ENCODE data around the gene FRG1.

GRCh38 chr4:189974056-189974455, 33.4 kb downstream of the FRG1 start:
- TF ChIP-seq CTCF (IDR thresholded peaks at IDR 0.05) (no peak), EP300 (IDR thresholded peaks at IDR 0.05) (no peak), POLR2A (IDR thresholded peaks at IDR 0.05) (no peak)
